ENCODE measurements around the gene FOXL2NB. TPM values are rescaled to one million over a fixed set of nuclear protein-coding genes. Genes with fewer than 3 reads are reported as not detected.

The FOXL2NB gene
- polyA plus RNA-seq, 1 donor from 2014 or later = not detected

DNA sequence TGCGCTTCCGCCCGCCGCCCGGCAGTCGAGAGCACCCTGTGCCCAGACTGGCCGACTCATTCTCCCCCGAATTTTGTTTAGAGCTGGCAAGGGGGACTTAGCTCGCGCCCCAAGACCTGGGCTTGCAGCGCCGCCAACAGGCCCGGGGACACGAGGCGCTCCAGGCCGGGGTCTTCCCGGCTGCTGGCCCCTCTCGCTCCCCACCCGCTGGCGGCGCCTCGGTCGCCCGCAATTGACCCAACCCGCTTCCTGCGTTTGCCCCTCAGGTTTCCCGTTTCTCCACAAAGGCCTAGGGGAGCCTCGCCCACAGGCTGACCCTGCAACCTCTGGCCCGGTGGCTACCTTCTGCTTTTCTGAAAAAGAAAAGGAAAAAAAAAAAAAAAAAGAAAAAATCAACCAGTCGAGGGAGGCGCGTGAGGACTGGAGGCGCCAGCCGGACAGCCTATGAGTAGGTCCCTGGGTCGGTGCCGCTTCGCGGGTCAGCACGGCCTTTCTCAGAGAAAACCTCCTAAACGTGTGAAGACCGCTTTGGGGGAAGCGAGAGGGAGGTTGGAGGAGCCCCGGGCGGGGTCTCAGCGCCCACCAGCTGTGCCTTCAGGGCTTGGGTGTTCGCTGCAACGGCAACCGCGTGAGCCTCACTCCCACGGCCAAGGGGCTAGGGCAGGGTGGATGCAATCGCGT lies 7.3 kb upstream of the FOXL2NB start:
- Histone ChIP-seq H4K20me1 (ENCODE audit: insufficient read depth) (no peaks in the 10 kb centered on the region), H3K9me3 (ENCODE audit: low read length) (no peaks in the 10 kb centered on the region), H3K79me2 (replicated peaks; ENCODE audit: insufficient read depth, low read length) (no peaks in the 10 kb centered on the region), H3K27me3 (ENCODE audit: insufficient read depth, low read depth, low read length) (peaks cover 100% of the 10 kb centered on the region), H2AFZ (ENCODE audit: low read depth, low read length) (no peak overlapping the region), H3K4me3 (ENCODE audit: low read length) (no peak overlapping the region), H3K27ac (ENCODE audit: low read length) (no peak overlapping the region), H3K9me2 (ENCODE audit: insufficient read depth, low read length) (no peaks in the 10 kb centered on the region), H3F3A (ENCODE audit: insufficient read depth, low read length, poor library complexity, severe bottlenecking) (no peaks in the 10 kb centered on the region), H3K4me2 (ENCODE audit: low read length) (no peak overlapping the region), H3K36me3 (ENCODE audit: insufficient read depth, low read length) (no peaks in the 10 kb centered on the region), H3K9ac (ENCODE audit: low read length) (no peak overlapping the region)
- TF ChIP-seq EZH2 (IDR thresholded peaks at IDR 0.05; ENCODE audit: borderline replicate concordance, insufficient read depth, low read length, poor library complexity, severe bottlenecking) (peak; percentile 52), POLR2AphosphoS5 (IDR thresholded peaks at IDR 0.05) (peak; percentile 4)
- TF ChIP-seq, protein P1, sequence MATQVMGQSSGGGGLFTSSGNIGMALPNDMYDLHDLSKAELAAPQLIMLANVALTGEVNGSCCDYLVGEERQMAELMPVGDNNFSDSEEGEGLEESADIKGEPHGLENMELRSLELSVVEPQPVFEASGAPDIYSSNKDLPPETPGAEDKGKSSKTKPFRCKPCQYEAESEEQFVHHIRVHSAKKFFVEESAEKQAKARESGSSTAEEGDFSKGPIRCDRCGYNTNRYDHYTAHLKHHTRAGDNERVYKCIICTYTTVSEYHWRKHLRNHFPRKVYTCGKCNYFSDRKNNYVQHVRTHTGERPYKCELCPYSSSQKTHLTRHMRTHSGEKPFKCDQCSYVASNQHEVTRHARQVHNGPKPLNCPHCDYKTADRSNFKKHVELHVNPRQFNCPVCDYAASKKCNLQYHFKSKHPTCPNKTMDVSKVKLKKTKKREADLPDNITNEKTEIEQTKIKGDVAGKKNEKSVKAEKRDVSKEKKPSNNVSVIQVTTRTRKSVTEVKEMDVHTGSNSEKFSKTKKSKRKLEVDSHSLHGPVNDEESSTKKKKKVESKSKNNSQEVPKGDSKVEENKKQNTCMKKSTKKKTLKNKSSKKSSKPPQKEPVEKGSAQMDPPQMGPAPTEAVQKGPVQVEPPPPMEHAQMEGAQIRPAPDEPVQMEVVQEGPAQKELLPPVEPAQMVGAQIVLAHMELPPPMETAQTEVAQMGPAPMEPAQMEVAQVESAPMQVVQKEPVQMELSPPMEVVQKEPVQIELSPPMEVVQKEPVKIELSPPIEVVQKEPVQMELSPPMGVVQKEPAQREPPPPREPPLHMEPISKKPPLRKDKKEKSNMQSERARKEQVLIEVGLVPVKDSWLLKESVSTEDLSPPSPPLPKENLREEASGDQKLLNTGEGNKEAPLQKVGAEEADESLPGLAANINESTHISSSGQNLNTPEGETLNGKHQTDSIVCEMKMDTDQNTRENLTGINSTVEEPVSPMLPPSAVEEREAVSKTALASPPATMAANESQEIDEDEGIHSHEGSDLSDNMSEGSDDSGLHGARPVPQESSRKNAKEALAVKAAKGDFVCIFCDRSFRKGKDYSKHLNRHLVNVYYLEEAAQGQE (IDR thresholded peaks at IDR 0.05; ENCODE audit: borderline replicate concordance) = no peak

DNA sequence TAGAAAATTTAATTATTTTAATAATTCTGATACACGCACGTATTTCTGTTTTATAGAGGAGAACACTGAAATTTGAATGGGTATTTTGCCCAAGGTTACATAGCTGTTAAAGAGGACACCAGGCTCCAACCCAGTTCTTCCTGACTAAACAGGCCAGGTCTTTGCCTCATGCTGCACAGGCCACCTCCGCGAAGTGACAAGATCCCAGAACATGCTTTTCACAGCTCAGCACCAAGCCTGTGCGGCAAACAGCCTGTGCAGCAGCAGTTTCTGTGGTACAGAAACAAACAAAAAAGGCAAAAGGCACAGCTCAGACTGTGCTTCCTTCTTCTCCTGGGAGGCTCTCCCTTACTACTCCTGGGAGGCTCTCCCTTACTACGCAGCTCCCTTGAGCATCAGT lies 6.6 kb upstream of the FOXL2NB start:
- Histone ChIP-seq H3K27ac (ENCODE audit: low read length) (no peak overlapping the region), H3K9me3 (ENCODE audit: low read length) (no peaks in the 10 kb centered on the region), H3K79me2 (replicated peaks; ENCODE audit: insufficient read depth, low read length) (no peaks in the 10 kb centered on the region), H2AFZ (ENCODE audit: low read depth, low read length) (no peak overlapping the region), H3K4me3 (ENCODE audit: low read length) (no peak overlapping the region), H3F3A (ENCODE audit: insufficient read depth, low read length, poor library complexity, severe bottlenecking) (no peaks in the 10 kb centered on the region), H3K27me3 (ENCODE audit: insufficient read depth, low read depth, low read length) (peaks cover 100% of the 10 kb centered on the region), H3K4me2 (ENCODE audit: low read length) (no peak overlapping the region), H4K20me1 (ENCODE audit: insufficient read depth) (no peaks in the 10 kb centered on the region), H3K9me2 (ENCODE audit: insufficient read depth, low read length) (no peaks in the 10 kb centered on the region), H3K36me3 (ENCODE audit: insufficient read depth, low read length) (no peaks in the 10 kb centered on the region), H3K9ac (ENCODE audit: low read length) (no peak overlapping the region)
- TF ChIP-seq POLR2AphosphoS5 (IDR thresholded peaks at IDR 0.05) (no peak), RAD21 (conservative IDR thresholded peaks at IDR 0.05) (no peak)

DNA sequence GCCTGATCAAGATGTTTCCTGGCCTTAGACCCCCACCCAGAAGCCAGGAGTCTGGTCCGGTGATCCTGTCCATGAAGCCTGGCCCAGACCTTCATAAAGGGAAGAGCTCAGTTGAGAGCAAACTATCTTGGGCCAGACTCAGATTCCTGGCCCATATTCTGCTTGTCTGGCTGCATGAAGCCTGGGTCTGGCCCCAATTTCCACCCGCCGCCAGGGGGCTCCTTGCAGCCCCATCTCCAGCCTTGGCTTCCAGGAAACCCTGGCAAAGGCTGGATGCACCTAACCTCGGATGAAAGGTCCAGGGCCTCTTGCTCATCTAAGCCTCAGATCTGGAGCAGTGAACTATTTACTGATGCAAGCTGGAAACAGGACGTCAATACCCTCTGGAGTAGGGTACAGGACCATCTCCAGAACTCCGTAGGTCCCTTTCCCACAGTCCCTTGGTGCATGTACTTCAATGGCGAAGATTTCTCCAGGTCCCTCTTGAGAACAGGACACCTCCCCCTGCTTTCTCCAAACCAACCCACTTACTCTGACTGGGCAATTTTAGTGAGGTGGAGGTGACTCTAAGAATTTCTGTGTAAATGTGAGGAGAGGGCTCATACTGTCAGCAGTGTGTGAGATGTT lies 5.6 kb upstream of the FOXL2NB start:
- no peaks in the 10 kb centered on the region for H3F3A ChIP-seq (ENCODE audit: insufficient read depth, low read length, poor library complexity, severe bottlenecking)
- H3K4me3 ChIP-seq (ENCODE audit: low read length) = no peak overlapping the region
- no peak overlapping the region for H3K27ac ChIP-seq (ENCODE audit: low read length)
- H3K4me2 ChIP-seq (ENCODE audit: low read length) = no peak overlapping the region
- peaks cover 99% of the 10 kb centered on the region for H3K27me3 ChIP-seq (ENCODE audit: insufficient read depth, low read depth, low read length)
- no peaks in the 10 kb centered on the region for H3K36me3 ChIP-seq (ENCODE audit: insufficient read depth, low read length)
- TF ChIP-seq EZH2 (IDR thresholded peaks at IDR 0.05; ENCODE audit: borderline replicate concordance, insufficient read depth, low read length, poor library complexity, severe bottlenecking) (no peak), RAD21 (conservative IDR thresholded peaks at IDR 0.05) (no peak), EP300 (conservative IDR thresholded peaks at IDR 0.05; ENCODE audit: poor library complexity, severe bottlenecking) (no peak), POLR2AphosphoS5 (IDR thresholded peaks at IDR 0.05) (no peak), MXI1 (conservative IDR thresholded peaks at IDR 0.05; ENCODE audit: poor library complexity, severe bottlenecking) (no peak), SMC3 (conservative IDR thresholded peaks at IDR 0.05; ENCODE audit: poor library complexity) (no peak), TAF1 (IDR thresholded peaks at IDR 0.05; ENCODE audit: low read depth) (no peak)
- TF ChIP-seq, protein P2, sequence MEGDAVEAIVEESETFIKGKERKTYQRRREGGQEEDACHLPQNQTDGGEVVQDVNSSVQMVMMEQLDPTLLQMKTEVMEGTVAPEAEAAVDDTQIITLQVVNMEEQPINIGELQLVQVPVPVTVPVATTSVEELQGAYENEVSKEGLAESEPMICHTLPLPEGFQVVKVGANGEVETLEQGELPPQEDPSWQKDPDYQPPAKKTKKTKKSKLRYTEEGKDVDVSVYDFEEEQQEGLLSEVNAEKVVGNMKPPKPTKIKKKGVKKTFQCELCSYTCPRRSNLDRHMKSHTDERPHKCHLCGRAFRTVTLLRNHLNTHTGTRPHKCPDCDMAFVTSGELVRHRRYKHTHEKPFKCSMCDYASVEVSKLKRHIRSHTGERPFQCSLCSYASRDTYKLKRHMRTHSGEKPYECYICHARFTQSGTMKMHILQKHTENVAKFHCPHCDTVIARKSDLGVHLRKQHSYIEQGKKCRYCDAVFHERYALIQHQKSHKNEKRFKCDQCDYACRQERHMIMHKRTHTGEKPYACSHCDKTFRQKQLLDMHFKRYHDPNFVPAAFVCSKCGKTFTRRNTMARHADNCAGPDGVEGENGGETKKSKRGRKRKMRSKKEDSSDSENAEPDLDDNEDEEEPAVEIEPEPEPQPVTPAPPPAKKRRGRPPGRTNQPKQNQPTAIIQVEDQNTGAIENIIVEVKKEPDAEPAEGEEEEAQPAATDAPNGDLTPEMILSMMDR (IDR thresholded peaks at IDR 0.05; ENCODE audit: poor library complexity, severe bottlenecking) = no peak
- TF ChIP-seq, protein P1 (IDR thresholded peaks at IDR 0.05; ENCODE audit: borderline replicate concordance) = no peak
- H4K20me1 ChIP-seq (ENCODE audit: insufficient read depth) = no peaks in the 10 kb centered on the region
- no peaks in the 10 kb centered on the region for H3K9me3 ChIP-seq (ENCODE audit: low read length)
- no peaks in the 10 kb centered on the region for H3K79me2 ChIP-seq (replicated peaks; ENCODE audit: insufficient read depth, low read length)
- no peak overlapping the region for H2AFZ ChIP-seq (ENCODE audit: low read depth, low read length)
- H3K9me2 ChIP-seq (ENCODE audit: insufficient read depth, low read length) = no peaks in the 10 kb centered on the region
- no peak overlapping the region for H3K9ac ChIP-seq (ENCODE audit: low read length)

All from neural cell (in vitro differentiated cells).